Hindlimb muscle (tissue), 1 donor: ENCODE results near the gene IRF3. TPM values are rescaled to one million over a fixed set of nuclear protein-coding genes. Genes with fewer than 3 reads are reported as not detected.

ENCODE experiments used
- DNase-seq: peaks from one replicate; pipeline ENCODE4 v3.0.0-alpha.2; 2013
- polyA plus RNA-seq: library from polyadenylated mRNA; unstranded; fragments of 120-200 nt; gene quantifications from one replicate; pipeline ENCODE4 v1.2.1, GENCODE V29; 2013; ENCODE audit not compliant: insufficient read length

Gene IRF3
- polyA plus RNA-seq, 1 donor: 38.7 TPM

- DNase-seq: no peak
Observed at GRCh38 chr19:49616532-49616931, 49.1 kb downstream of the IRF3 start.

DNA sequence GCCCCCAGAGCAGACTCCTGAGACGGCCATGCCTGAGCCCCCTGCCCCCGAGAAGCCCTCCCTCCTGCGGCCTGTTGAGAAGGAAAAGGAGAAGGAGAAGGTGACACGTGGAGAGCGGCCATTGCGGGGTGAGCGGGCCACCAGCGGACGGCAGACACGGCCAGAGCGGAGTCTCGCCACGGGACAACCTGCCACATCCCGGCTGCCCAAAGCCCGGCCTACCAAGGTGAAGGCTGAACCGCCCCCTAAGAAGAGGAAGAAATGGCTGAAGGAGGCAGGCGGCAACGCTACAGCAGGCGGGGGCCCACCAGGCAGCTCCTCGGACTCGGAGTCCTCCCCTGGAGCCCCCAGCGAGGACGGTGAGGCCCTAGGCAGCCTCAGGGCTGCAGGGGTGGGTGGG, 49.8 kb downstream of the IRF3 start:
- DNase-seq: no peak

DNA sequence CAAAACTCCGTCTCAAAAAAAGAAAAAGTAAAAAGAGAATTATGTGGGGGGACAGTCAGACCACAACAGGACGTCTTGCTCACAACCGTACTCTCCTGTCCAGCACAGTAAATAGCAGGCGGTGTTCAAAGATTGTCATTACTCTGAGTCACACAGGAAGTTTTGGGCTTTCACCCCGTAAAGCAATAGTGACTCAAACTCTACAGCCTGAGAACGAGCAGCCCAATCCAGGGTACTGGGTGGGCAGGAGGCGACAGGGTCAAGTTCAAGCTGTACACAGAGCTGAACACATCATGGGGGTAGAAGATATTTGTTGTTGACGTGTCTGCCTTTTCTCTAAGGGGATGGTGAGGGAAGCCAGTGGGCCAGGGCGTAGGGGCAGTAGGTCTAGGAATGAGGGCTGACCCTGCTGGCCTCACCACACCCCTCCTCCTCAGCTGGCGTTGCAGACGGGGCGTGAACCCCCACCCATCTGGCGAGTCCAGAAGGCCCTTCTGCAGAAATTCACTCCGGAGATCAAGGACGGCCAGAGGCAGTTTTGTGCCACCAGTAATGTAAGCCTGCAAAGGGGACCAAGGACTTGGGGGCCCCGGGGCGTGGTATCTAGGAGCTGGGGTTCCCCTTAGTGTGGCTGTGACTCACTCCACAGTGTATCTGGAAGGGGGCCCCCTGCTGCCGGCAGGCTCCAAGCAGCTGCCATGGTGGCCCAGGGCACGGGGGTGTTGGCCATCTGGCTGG, 51.4 kb downstream of the IRF3 start:
- no peak for DNase-seq

- no peak for DNase-seq
Observed at GRCh38 chr19:49613374-49613773, 52.3 kb downstream of the IRF3 start.

Other genes starting within 250 kb of the IRF3 start
- not detected for gene PTH2, start 242.4 kb downstream of the IRF3 start, polyA plus RNA-seq
- gene GFY, start 240.5 kb downstream of the IRF3 start, polyA plus RNA-seq: not detected
- 0.76 TPM for gene SLC17A7, start 224.3 kb downstream of the IRF3 start, polyA plus RNA-seq
- 43.8 TPM for gene PIH1D1, start 214.0 kb downstream of the IRF3 start, polyA plus RNA-seq
- 14.8 TPM for gene ALDH16A1, start 212.6 kb downstream of the IRF3 start, polyA plus RNA-seq
- 3.5 TPM for gene FLT3LG, start 191.6 kb downstream of the IRF3 start, polyA plus RNA-seq
- gene RPL13A, start 178.2 kb downstream of the IRF3 start, polyA plus RNA-seq: 4,873 TPM
- gene RPS11, start 169.4 kb downstream of the IRF3 start, polyA plus RNA-seq: 3,298 TPM
- 178 TPM for gene FCGRT, start 153.2 kb downstream of the IRF3 start, polyA plus RNA-seq
- gene RCN3, start 137.9 kb downstream of the IRF3 start, polyA plus RNA-seq: 44.5 TPM
- gene NOSIP, start 85.3 kb downstream of the IRF3 start, polyA plus RNA-seq: 59.7 TPM
- gene PRRG2, start 84.5 kb downstream of the IRF3 start, polyA plus RNA-seq: 0.18 TPM
- gene PRR12, start 74.7 kb downstream of the IRF3 start, polyA plus RNA-seq: 23.3 TPM
- 29.1 TPM for gene RRAS, start 25.7 kb downstream of the IRF3 start, polyA plus RNA-seq
- 36.4 TPM for gene SCAF1, start 23.6 kb downstream of the IRF3 start, polyA plus RNA-seq
- gene BCL2L12, start 76 bp upstream of the IRF3 start, polyA plus RNA-seq: 35.9 TPM
- gene PRMT1, start 11.4 kb upstream of the IRF3 start, polyA plus RNA-seq: 214 TPM
- 2.2 TPM for gene ADM5, start 23.7 kb upstream of the IRF3 start, polyA plus RNA-seq
- 6.2 TPM for gene CPT1C, start 25.3 kb upstream of the IRF3 start, polyA plus RNA-seq
- 0.94 TPM for gene TSKS, start 97.4 kb upstream of the IRF3 start, polyA plus RNA-seq
- gene AP2A1, start 101.1 kb upstream of the IRF3 start, polyA plus RNA-seq: 68.3 TPM
- 18.3 TPM for gene FUZ, start 147.4 kb upstream of the IRF3 start, polyA plus RNA-seq
- 33.0 TPM for gene MED25, start 152.4 kb upstream of the IRF3 start, polyA plus RNA-seq
- gene PTOV1, start 185.3 kb upstream of the IRF3 start, polyA plus RNA-seq: 254 TPM
- 34.3 TPM for gene PNKP, start 201.7 kb upstream of the IRF3 start, polyA plus RNA-seq
- gene AKT1S1, start 211.5 kb upstream of the IRF3 start, polyA plus RNA-seq: 42.7 TPM
- gene TBC1D17, start 211.8 kb upstream of the IRF3 start, polyA plus RNA-seq: 49.1 TPM
- 1.8 TPM for gene IL4I1, start 231.0 kb upstream of the IRF3 start, polyA plus RNA-seq